HUES6 (cell line): ENCODE measurements around the gene ETFRF1.

Source experiments
- H3K27ac ChIP-seq: 2 replicates; pipeline ENCODE4 v1.7.0; 2013; ENCODE audit warnings: low read depth, mild to moderate bottlenecking, low read length, inconsistent platforms
- H3K27me3 ChIP-seq: 2 replicates; pipeline ENCODE4 v1.6.1; 2013; ENCODE audit warnings: low read length; ENCODE audit not compliant: control insufficient read depth, insufficient read depth
- H3K36me3 ChIP-seq: 2 replicates; pipeline ENCODE4 v1.6.1; 2013; ENCODE audit warnings: low read length; ENCODE audit not compliant: control insufficient read depth, insufficient read depth
- H3K4me1 ChIP-seq: 2 replicates; pipeline ENCODE4 v1.6.1; 2013; ENCODE audit warnings: low read length; ENCODE audit not compliant: control insufficient read depth, insufficient read depth
- H3K4me3 ChIP-seq: 2 replicates; pipeline ENCODE4 v1.5.1; 2013; ENCODE audit warnings: low read depth, low read length
- H3K9ac ChIP-seq: one replicate; pipeline ENCODE4 v1.6.1; 2013; ENCODE audit warnings: mild to moderate bottlenecking, low read length
- H3K9me3 ChIP-seq: 2 replicates; pipeline ENCODE4 v1.6.1; 2013; ENCODE audit warnings: low read depth, low read length; ENCODE audit not compliant: control insufficient read depth, insufficient read depth

Gene ETFRF1

GRCh38 chr12:25250744-25251730, 56.0 kb downstream of the ETFRF1 start, which contains the start of gene KRAS:
Gene KRAS (minus strand): TSS chr12:25250929.
- peaks cover 9% of the 10 kb centered on the region for H3K27me3 ChIP-seq
- H3K27ac ChIP-seq: peak within 1 kb of the TSS; percentile 62; the same call in 1 of the 2 replicates
- H3K4me1 ChIP-seq: peaks cover 10% of the 10 kb centered on the region
- H3K9ac ChIP-seq: peak within 1 kb of the TSS; percentile 83
- H3K4me3 ChIP-seq: peak within 1 kb of the TSS; percentile 85
- H3K9me3 ChIP-seq: no peaks in the 10 kb centered on the region
- H3K36me3 ChIP-seq: no peaks in the 10 kb centered on the region; the same call in 1 of the 2 replicates

- H3K36me3 ChIP-seq: no peaks in the 10 kb centered on the region; the same call in 1 of the 2 replicates
- H3K9me3 ChIP-seq: no peaks in the 10 kb centered on the region
- no peak overlapping the region for H3K27ac ChIP-seq
- H3K4me1 ChIP-seq: peaks cover 12% of the 10 kb centered on the region
- H3K27me3 ChIP-seq: peaks cover 9% of the 10 kb centered on the region
- H3K4me3 ChIP-seq: peak overlapping the region; percentile 85
- H3K9ac ChIP-seq: peak overlapping the region; percentile 80
These were observed 56.7 kb downstream of the ETFRF1 start for GRCh38 chr12:25251769-25252168.

GRCh38 chr12:25252946-25253345, 57.9 kb downstream of the ETFRF1 start:
- no peak overlapping the region for H3K27ac ChIP-seq
- no peaks in the 10 kb centered on the region for H3K36me3 ChIP-seq
- no peaks in the 10 kb centered on the region for H3K9me3 ChIP-seq
- H3K4me1 ChIP-seq: peaks cover 23% of the 10 kb centered on the region
- H3K4me3 ChIP-seq: no peak overlapping the region
- H3K9ac ChIP-seq: no peak overlapping the region
- peaks cover 9% of the 10 kb centered on the region for H3K27me3 ChIP-seq

DNA sequence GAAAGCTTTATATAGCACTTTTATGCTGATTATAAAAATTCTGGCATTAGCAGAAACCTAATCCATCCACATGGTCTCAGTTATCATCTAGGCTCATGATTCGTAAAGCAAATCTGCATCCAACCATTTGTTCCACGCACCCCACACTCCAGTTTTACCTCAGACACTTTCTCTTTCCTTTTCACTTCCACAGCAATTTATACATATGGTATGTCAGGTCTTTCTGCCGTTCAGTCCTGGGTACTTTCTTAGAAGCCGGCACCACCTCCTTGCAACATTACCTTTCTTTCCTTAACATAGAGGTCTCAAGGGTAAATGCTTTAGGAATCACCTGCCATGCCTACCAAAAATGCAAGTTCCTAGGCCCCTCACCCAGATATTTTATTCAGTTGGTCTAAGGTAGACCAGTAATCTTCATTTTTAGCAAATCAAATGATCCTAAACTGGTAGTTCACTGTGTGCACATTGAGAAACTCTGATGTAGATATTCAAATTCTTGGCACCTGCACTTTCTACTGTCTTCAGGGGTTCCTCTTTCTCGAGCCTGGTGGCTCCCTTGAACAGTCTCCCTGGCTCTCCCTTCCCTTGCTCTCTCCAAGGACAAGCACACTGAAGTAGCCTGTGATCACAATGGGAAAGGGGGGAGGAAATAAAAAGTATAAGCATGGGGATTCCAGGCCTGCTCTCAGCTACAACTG, 58.5 kb downstream of the ETFRF1 start:
- peaks cover 9% of the 10 kb centered on the region for H3K27me3 ChIP-seq
- H3K9me3 ChIP-seq: no peaks in the 10 kb centered on the region

GRCh38 chr12:25254271-25254880, 59.3 kb downstream of the ETFRF1 start:
- H3K9me3 ChIP-seq: no peaks in the 10 kb centered on the region

More for the DNA sequence above, 58.5 kb downstream of the ETFRF1 start:
- H3K4me3 ChIP-seq: no peak overlapping the region
- H3K4me1 ChIP-seq: peaks cover 26% of the 10 kb centered on the region
- no peaks in the 10 kb centered on the region for H3K36me3 ChIP-seq
- no peak overlapping the region for H3K27ac ChIP-seq
- no peak overlapping the region for H3K9ac ChIP-seq

More at GRCh38 chr12:25254271-25254880, 59.3 kb downstream of the ETFRF1 start:
- Histone ChIP-seq H3K4me1 (peaks cover 26% of the 10 kb centered on the region), H3K27me3 (peaks cover 9% of the 10 kb centered on the region), H3K27ac (no peak overlapping the region), H3K36me3 (no peaks in the 10 kb centered on the region), H3K9ac (no peak overlapping the region), H3K4me3 (no peak overlapping the region)
